Activated CD4-positive, alpha-beta memory T cell treated with anti-CD3 and anti-CD28 coated beads for 36 hours (primary cell): ENCODE data around the gene URI1. TPM values are rescaled to one million over a fixed set of nuclear protein-coding genes. Genes with fewer than 3 reads are reported as not detected.

Experiments used
- CTCF ChIA-PET: fragments of 350-600 bp; sonication (Branson Sonifier 250); formaldehyde crosslinking; loops from one replicate; lab custom pipeline; 2021; ENCODE audit warnings: antibody characterized with exemption, inconsistent platforms; lab: Charles Lee
- POLR2A ChIA-PET: fragments of 350-600 bp; sonication (Branson Sonifier 250); formaldehyde crosslinking; loops from one replicate; lab custom pipeline; 2021; ENCODE audit warnings: antibody characterized with exemption; lab: Charles Lee
- DNase-seq: peaks from one replicate; pipeline ENCODE4 v3.0.0-alpha.2; 2020
- H3K27ac Mint-ChIP-seq: one replicate; pipeline ENCODE4 v1.8.0; 2021; ENCODE audit warnings: mixed read lengths
- H3K27me3 Mint-ChIP-seq: one replicate; pipeline ENCODE4 v1.8.0; 2021; ENCODE audit warnings: mixed read lengths
- H3K36me3 Mint-ChIP-seq: one replicate; pipeline ENCODE4 v1.8.0; 2021; ENCODE audit warnings: mixed read lengths
- H3K4me1 Mint-ChIP-seq: one replicate; pipeline ENCODE4 v1.8.0; 2021; ENCODE audit warnings: low read depth, mixed read lengths
- H3K4me3 Mint-ChIP-seq: one replicate; pipeline ENCODE4 v1.8.0; 2021; ENCODE audit warnings: mild to moderate bottlenecking, mixed read lengths
- H3K9me3 Mint-ChIP-seq: one replicate; pipeline ENCODE4 v1.8.0; 2021; ENCODE audit warnings: mixed read lengths
- intact Hi-C: fragments of 100-400 bp; cut with micrococcal nuclease; formaldehyde crosslinking; loops from one replicate; pipeline ENCODE4 v1.15.1; 2023
- total RNA-seq, 2 experiments: library from RNA; stranded (reverse); gene quantifications; one replicate each; pipeline ENCODE4 v1.2.3, GENCODE V29; 2021

The URI1 gene
- total RNA-seq, 2 experiments from 2014 or later, result 66.9 to 68.5 TPM

GRCh38 chr19:30006207-30006606, 64.2 kb downstream of the URI1 start:
- ChIA-PET POLR2A (no interaction called here), CTCF (no interaction called here)
- Mint-ChIP-seq H3K4me3 (no peak overlapping the region), H3K4me1 (peaks cover 42% of the 10 kb centered on the region), H3K36me3 (peaks cover 32% of the 10 kb centered on the region), H3K27ac (no peak overlapping the region), H3K27me3 (no peaks in the 10 kb centered on the region), H3K9me3 (no peaks in the 10 kb centered on the region)
- intact Hi-C loops, result loop anchor here (5.0 kb wide), 1 partner anchor 59 kb away; no protein-coding TSS in a partner anchor
- no peak for DNase-seq

DNA sequence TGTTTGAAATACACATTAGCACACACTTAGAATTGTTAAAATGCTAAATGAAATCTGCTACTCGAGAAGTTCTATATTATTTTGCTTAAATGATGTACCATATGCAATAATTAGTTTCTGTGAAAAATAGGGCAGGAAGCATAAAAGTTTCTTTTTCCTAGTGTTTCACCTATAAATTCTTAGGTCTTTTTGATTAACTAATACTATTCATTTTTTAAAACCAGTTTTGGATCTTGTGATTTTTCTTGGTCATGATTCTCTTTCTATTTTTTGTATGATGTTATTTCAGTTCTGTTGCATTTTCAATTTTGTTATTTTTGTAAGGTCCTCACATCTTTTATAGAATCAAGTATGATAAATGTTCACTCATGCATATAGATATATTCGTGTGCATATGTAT, 66.1 kb downstream of the URI1 start:
- intact Hi-C loops, result loop anchor here (5.0 kb wide), 1 partner anchor 61 kb away; no protein-coding TSS in a partner anchor
- no peaks in the 10 kb centered on the region for H3K9me3 Mint-ChIP-seq
- no peak overlapping the region for H3K27ac Mint-ChIP-seq
- peaks cover 34% of the 10 kb centered on the region for H3K36me3 Mint-ChIP-seq
- H3K4me1 Mint-ChIP-seq, result peaks cover 37% of the 10 kb centered on the region
- DNase-seq, result no peak
- ChIA-PET CTCF (no interaction called here), POLR2A (no interaction called here)
- no peaks in the 10 kb centered on the region for H3K27me3 Mint-ChIP-seq
- H3K4me3 Mint-ChIP-seq, result no peak overlapping the region

- H3K9me3 Mint-ChIP-seq, result no peaks in the 10 kb centered on the region
- peaks cover 29% of the 10 kb centered on the region for H3K4me1 Mint-ChIP-seq
- peaks cover 39% of the 10 kb centered on the region for H3K36me3 Mint-ChIP-seq
- H3K4me3 Mint-ChIP-seq, result no peak overlapping the region
- CTCF ChIA-PET, result no interaction called here
- POLR2A ChIA-PET, result no interaction called here
- H3K27me3 Mint-ChIP-seq, result no peaks in the 10 kb centered on the region
- H3K27ac Mint-ChIP-seq, result no peak overlapping the region
- intact Hi-C loops, result loop anchor here (5.0 kb wide), 1 partner anchor 62 kb away; no protein-coding TSS in a partner anchor
- DNase-seq, result no peak
Measured at GRCh38 chr19:30009013-30009412, 67.0 kb downstream of the URI1 start.

DNA sequence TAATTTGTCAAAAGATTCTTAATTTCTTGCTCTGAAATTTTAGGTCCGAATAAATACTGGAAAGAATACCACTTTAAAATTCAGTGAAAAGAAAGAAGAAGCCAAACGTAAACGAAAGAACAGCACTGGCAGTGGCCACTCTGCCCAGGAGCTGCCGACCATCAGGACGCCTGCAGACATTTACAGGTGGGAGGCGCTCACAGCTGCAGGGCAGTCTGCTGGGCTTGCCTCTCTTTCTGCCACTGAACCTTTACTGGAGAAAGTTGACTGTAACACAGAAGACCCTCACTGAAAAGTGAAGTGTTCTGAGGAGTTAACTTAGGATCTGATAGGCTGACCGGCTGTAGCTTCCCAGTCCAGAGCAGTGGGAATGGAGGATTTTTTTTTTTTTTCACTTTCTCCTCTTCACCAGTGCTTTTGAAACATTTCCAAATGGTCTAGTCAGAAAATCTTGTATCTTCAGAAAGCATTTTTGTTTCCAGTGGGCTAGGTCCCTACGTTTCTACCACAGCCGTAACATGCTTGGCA, 69.1 kb downstream of the URI1 start:
- Mint-ChIP-seq H3K27ac (no peak overlapping the region), H3K36me3 (peaks cover 36% of the 10 kb centered on the region), H3K4me3 (no peak overlapping the region), H3K4me1 (peaks cover 9% of the 10 kb centered on the region), H3K27me3 (no peaks in the 10 kb centered on the region), H3K9me3 (no peaks in the 10 kb centered on the region)
- ChIA-PET POLR2A (no interaction called here), CTCF (no interaction called here)
- DNase-seq, result no peak
- intact Hi-C loops, result no loop called here

GRCh38 chr19:30014770-30015169, 72.7 kb downstream of the URI1 start:
- DNase-seq, result no peak
- ChIA-PET POLR2A (no interaction called here), CTCF (no interaction called here)
- no peaks in the 10 kb centered on the region for H3K9me3 Mint-ChIP-seq
- H3K4me3 Mint-ChIP-seq, result no peak overlapping the region
- H3K36me3 Mint-ChIP-seq, result peaks cover 27% of the 10 kb centered on the region
- intact Hi-C loops, result no loop called here
- no peaks in the 10 kb centered on the region for H3K27me3 Mint-ChIP-seq
- peaks cover 2% of the 10 kb centered on the region for H3K4me1 Mint-ChIP-seq
- no peak overlapping the region for H3K27ac Mint-ChIP-seq

GRCh38 chr19:30017172-30017571, 75.1 kb downstream of the URI1 start:
- ChIA-PET CTCF (no interaction called here), POLR2A (no interaction called here)
- intact Hi-C loops, result no loop called here
- Mint-ChIP-seq H3K4me1 (peaks cover 2% of the 10 kb centered on the region), H3K4me3 (no peak overlapping the region), H3K27me3 (no peaks in the 10 kb centered on the region), H3K9me3 (no peaks in the 10 kb centered on the region), H3K36me3 (peaks cover 33% of the 10 kb centered on the region), H3K27ac (no peak overlapping the region)
- no peak for DNase-seq

- intact Hi-C loops, result no loop called here
- peaks cover 2% of the 10 kb centered on the region for H3K4me1 Mint-ChIP-seq
- no peak for DNase-seq
- no peak overlapping the region for H3K4me3 Mint-ChIP-seq
- H3K36me3 Mint-ChIP-seq, result peaks cover 23% of the 10 kb centered on the region
- no peaks in the 10 kb centered on the region for H3K9me3 Mint-ChIP-seq
- no peaks in the 10 kb centered on the region for H3K27me3 Mint-ChIP-seq
- H3K27ac Mint-ChIP-seq, result no peak overlapping the region
- ChIA-PET POLR2A (no interaction called here), CTCF (no interaction called here)
Measured at GRCh38 chr19:30020189-30020588, 78.2 kb downstream of the URI1 start.

DNA sequence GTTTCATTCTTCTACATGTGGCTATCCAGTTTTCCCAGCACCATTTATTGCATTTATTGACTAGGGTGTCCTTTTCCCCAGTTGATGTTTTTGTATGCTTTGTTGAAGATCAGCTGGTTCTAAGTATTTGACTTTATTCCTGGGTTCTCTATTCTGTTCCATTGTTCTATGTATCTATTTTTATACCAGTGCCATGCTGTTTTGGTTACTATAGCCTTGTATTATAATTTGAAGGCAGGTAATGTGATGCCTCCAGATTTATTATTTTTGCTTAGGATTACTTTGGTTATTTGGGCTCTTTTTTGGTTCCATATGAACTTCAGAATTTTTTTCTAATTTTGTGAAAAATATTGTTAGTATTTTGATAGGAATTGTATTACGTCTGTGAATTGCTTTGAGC, 80.6 kb downstream of the URI1 start:
- ChIA-PET CTCF (no interaction called here), POLR2A (no interaction called here)
- no peak overlapping the region for H3K4me3 Mint-ChIP-seq
- H3K36me3 Mint-ChIP-seq, result peaks cover 30% of the 10 kb centered on the region
- no peaks in the 10 kb centered on the region for H3K9me3 Mint-ChIP-seq
- DNase-seq, result no peak
- no peak overlapping the region for H3K27ac Mint-ChIP-seq
- no peaks in the 10 kb centered on the region for H3K27me3 Mint-ChIP-seq
- peaks cover 1% of the 10 kb centered on the region for H3K4me1 Mint-ChIP-seq
- intact Hi-C loops, result no loop called here

GRCh38 chr19:30023330-30023729, 81.3 kb downstream of the URI1 start:
- peaks cover 31% of the 10 kb centered on the region for H3K36me3 Mint-ChIP-seq
- DNase-seq, result no peak
- intact Hi-C loops, result no loop called here
- peaks cover 2% of the 10 kb centered on the region for H3K4me1 Mint-ChIP-seq
- ChIA-PET POLR2A (no interaction called here), CTCF (no interaction called here)
- H3K27me3 Mint-ChIP-seq, result no peaks in the 10 kb centered on the region
- H3K9me3 Mint-ChIP-seq, result no peaks in the 10 kb centered on the region
- no peak overlapping the region for H3K4me3 Mint-ChIP-seq
- no peak overlapping the region for H3K27ac Mint-ChIP-seq

DNA sequence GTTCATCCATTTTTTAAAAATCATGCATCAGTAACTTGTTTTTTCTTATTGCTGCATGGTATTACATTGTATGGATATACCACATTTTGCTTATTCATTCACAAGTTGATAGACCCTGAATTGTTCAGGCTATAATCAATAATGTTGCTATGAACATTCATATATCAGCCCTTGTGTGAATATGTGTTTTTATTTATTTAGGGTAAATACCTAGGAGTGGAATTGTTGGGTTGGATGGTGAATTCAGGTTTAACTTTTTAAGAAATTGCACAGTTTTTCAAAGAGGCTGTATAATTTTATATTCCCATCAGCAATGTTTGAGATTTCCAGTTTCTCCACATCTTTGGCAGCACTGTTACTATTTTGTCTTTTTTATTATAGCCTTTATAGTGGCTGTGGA, 82.1 kb downstream of the URI1 start:
- Mint-ChIP-seq H3K27me3 (no peaks in the 10 kb centered on the region), H3K27ac (no peak overlapping the region), H3K4me1 (peaks cover 7% of the 10 kb centered on the region), H3K4me3 (no peak overlapping the region), H3K9me3 (no peaks in the 10 kb centered on the region), H3K36me3 (peaks cover 32% of the 10 kb centered on the region)
- ChIA-PET POLR2A (no interaction called here), CTCF (no interaction called here)
- DNase-seq, result no peak
- intact Hi-C loops, result no loop called here

DNA sequence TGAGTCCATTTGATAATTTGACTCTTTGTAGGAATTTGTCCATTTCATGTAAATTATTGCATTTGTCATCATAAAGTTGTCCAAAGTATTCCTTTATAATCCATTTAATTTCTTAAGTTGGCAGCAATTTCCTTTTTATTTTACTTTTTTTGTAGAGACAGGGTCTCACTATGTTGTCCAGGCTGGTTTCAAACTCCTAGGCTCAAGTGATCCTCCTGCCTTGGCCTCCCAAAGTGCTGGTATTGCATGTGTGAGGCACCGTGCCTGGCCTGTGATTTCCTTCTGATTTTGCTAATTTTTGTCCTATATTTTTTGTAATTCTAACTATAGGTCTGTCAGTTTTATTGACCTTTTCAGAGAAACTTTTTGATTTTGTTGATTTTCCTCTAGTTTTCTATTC, 84.9 kb downstream of the URI1 start:
- Mint-ChIP-seq H3K4me3 (no peak overlapping the region), H3K36me3 (peaks cover 51% of the 10 kb centered on the region), H3K4me1 (peaks cover 22% of the 10 kb centered on the region), H3K9me3 (no peaks in the 10 kb centered on the region), H3K27ac (no peak overlapping the region), H3K27me3 (no peaks in the 10 kb centered on the region)
- DNase-seq, result no peak
- ChIA-PET POLR2A (no interaction called here), CTCF (no interaction called here)
- intact Hi-C loops, result no loop called here

GRCh38 chr19:30028118-30028991, 86.3 kb downstream of the URI1 start:
- Mint-ChIP-seq H3K4me1 (peaks cover 22% of the 10 kb centered on the region), H3K27ac (no peak overlapping the region), H3K27me3 (no peaks in the 10 kb centered on the region), H3K4me3 (no peak overlapping the region), H3K36me3 (peaks cover 58% of the 10 kb centered on the region), H3K9me3 (peaks cover 5% of the 10 kb centered on the region)
- ChIA-PET CTCF (interaction anchor here (1.2 kb wide), 1 partner anchor 13 kb away, joined by 3 read pairs; no protein-coding TSS in a partner anchor), POLR2A (interaction anchor here (0.6 kb wide), 1 partner anchor 16 kb away, joined by 3 read pairs; no protein-coding TSS in a partner anchor)
- intact Hi-C loops, result no loop called here
- DNase-seq, result no peak
